Lower leg skin (tissue), 3 donors: ENCODE measurements around the gene SYDE1.

Source experiments
- CTCF ChIP-seq, 3 donors: fragments of 450-650 bp; IDR thresholded peaks; one replicate each; pipeline ENCODE4 v1.5.1; 2016; ENCODE audit warnings: antibody characterized with exemption in 3 of 3, mild to moderate bottlenecking in 3 of 3, moderate library complexity in 2 of 3
- POLR2A ChIP-seq, 2 donors: fragments of 450-650 bp; IDR thresholded peaks; one replicate each; pipeline ENCODE4 v1.6.1; 2016 to 2017; ENCODE audit warnings: antibody characterized with exemption in 2 of 2, mild to moderate bottlenecking in 1 of 2, moderate library complexity in 1 of 2

- no peak for TF ChIP-seq CTCF (IDR thresholded peaks at IDR 0.05)
- no peak for TF ChIP-seq POLR2A (IDR thresholded peaks at IDR 0.05)
These were observed 3.2 kb upstream of the SYDE1 start for GRCh38 chr19:15104003-15104402.
